Activated naive CD4-positive, alpha-beta T cell treated with anti-CD3 and anti-CD28 coated beads, Interleukin-2, amount 50 U/mL, for 72 hours (primary cell): ENCODE measurements around the gene PSMC6. TPM values are rescaled to one million over a fixed set of nuclear protein-coding genes. Genes with fewer than 3 reads are reported as not detected.
A peak's percentile ranks its signal among the peaks of the same experiment; 100 is the strongest.

Experiments
- ATAC-seq, 2 donors: fragments of 150-1000 bp; cut with Tn5 transposase; 2 replicates each; pipeline ENCODE4 v1.10.0; 2021; ENCODE audit warnings: mild to moderate bottlenecking in 2 of 2, moderate library complexity in 2 of 2
- DNase-seq, 2 donors: peaks; one replicate each; pipeline ENCODE4 v3.0.0; 2021 to 2022; ENCODE audit warnings: low spot score in 2 of 2
- H3K27ac Mint-ChIP-seq, 2 donors: one replicate each; pipeline ENCODE4 v1.8.0; 2022; ENCODE audit warnings: mild to moderate bottlenecking in 2 of 2, mixed read lengths in 2 of 2
- H3K36me3 Mint-ChIP-seq, 2 donors: one replicate each; pipeline ENCODE4 v1.8.0; 2022; ENCODE audit warnings: mixed read lengths in 2 of 2
- H3K9me3 Mint-ChIP-seq, 2 donors: one replicate each; pipeline ENCODE4 v1.8.0; 2022; ENCODE audit warnings: mixed read lengths in 2 of 2
- total RNA-seq, 2 donors: library from RNA; stranded (reverse); gene quantifications; one replicate each; pipeline ENCODE4 v1.2.3, GENCODE V29; 2022

Gene PSMC6
- 100 to 1,000 TPM; 115 to 156 TPM for total RNA-seq

DNA sequence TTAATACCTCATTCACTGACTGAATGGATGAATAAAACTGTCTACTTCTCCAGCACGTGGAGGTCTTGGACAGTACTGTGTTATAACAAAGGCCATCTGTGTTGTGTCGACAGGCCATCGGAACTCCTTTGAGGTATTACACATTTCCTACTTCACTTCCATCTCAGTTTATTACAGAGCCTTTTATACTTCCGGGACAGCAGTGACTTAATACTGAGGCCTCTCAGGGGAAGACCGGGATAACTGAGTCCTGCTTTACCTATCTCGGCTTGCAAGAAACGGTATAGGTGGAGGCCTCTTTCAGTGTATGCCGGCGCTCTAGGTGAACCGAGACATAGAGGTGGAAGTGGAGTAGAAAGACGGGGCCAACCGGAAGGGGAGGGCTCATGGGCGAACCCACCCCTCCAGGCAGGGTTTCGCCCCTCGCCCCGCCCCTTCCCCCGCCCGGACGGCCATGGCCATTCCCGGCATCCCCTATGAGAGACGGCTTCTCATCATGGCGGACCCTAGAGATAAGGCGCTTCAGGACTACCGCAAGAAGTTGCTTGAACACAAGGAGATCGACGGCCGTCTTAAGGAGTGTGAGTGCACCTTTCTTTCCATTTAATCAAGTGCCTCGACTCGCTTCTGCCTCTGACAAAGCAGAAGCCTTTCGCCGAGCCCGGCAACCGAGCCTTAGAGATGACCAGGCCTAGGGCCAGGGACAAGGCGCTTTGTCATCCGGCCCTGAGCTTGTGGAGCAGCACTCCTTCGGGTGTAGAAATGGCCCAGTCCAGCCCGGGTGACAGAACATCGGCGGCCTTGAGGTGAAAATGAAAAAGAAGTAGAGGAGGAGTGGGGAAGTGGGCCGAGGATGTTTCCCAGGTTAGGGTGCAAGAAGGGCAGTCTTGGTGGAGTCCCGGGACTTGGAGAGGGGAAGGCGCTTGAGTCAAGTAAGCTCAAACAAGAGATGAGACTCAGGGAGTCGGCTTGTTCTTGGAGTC, at the start of gene PSMC6:
Gene PSMC6 (plus strand): TSS at position 477 of the 983 bp plus-strand sequence. CDS start 20 bp downstream, at position 497.
- Mint-ChIP-seq H3K36me3 (peaks cover 15 to 54% of the 10 kb centered on the region in 2 donors), H3K27ac (peak within 1 kb of the TSS; percentile 97 to 98), H3K9me3 (no peaks in the 10 kb centered on the region)
- peak; percentile 93 to 99 for ATAC-seq
- peak; percentile 88 to 89 for DNase-seq

DNA sequence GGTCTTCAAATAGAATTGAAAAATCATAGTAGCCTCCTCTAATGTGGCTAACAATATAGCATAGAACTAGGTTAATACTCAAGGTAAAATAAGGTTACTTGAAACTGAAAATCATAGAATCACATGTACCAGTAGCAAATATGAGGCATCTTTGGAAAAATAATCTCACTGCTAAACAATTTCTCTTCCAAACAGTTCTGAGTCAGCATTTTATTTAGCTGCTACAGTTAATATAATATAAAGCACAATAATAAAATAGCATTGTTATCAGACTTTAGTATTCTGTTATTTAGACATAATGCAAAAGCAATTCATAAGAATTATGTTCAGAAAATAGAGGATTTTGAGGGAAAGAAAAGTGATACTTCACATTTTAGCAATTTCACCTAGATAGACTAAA, 46.7 kb upstream of the PSMC6 start:
- no peak for DNase-seq
- Mint-ChIP-seq H3K9me3 (no peaks in the 10 kb centered on the region), H3K27ac (no peak overlapping the region), H3K36me3 (peaks cover 7 to 14% of the 10 kb centered on the region in 2 donors)
- ATAC-seq, result no peak

DNA sequence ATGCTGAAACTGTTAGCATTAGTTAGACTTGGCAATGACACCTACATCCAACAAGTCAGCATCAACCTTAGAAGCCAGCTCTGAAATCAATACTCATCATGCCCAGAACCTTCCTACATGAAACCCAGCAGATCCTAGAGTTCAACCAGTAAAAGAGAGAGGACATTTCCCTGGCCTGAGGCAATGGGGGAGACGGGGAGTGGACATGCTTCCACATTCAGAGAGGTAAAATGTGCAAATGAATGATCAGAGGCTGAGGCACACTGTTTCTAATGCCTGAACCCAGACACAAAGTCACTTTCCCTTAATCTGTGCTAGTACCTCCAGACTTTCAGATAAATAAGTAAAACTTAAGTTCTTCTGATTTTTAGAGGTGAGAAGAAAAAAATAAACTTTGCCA, 46.2 kb upstream of the PSMC6 start:
- peaks cover 7 to 19% of the 10 kb centered on the region in 2 donors for H3K36me3 Mint-ChIP-seq
- no peaks in the 10 kb centered on the region for H3K9me3 Mint-ChIP-seq
- DNase-seq (no peak), ATAC-seq (no peak)
- H3K27ac Mint-ChIP-seq, result no peak overlapping the region

- H3K27ac Mint-ChIP-seq, result no peak overlapping the region
- ATAC-seq (peak in 1 of 2 donors; percentile 53), DNase-seq (no peak)
- H3K9me3 Mint-ChIP-seq, result no peaks in the 10 kb centered on the region
- H3K36me3 Mint-ChIP-seq, result peaks cover 7 to 20% of the 10 kb centered on the region in 2 donors
These were observed 45.7 kb upstream of the PSMC6 start for GRCh38 chr14:52661314-52661713.

GRCh38 chr14:52663850-52664249, 43.1 kb upstream of the PSMC6 start:
- DNase-seq, result no peak
- Mint-ChIP-seq H3K36me3 (peaks cover 8 to 23% of the 10 kb centered on the region in 2 donors), H3K27ac (no peak overlapping the region), H3K9me3 (no peaks in the 10 kb centered on the region)
- ATAC-seq, result no peak

- ATAC-seq (no peak), DNase-seq (no peak)
- Mint-ChIP-seq H3K9me3 (no peaks in the 10 kb centered on the region), H3K36me3 (peaks cover 4 to 17% of the 10 kb centered on the region in 2 donors), H3K27ac (peak overlapping the region in 1 of 2 donors; percentile 14)
These were observed 28.4 kb upstream of the PSMC6 start for GRCh38 chr14:52678591-52678990.

DNA sequence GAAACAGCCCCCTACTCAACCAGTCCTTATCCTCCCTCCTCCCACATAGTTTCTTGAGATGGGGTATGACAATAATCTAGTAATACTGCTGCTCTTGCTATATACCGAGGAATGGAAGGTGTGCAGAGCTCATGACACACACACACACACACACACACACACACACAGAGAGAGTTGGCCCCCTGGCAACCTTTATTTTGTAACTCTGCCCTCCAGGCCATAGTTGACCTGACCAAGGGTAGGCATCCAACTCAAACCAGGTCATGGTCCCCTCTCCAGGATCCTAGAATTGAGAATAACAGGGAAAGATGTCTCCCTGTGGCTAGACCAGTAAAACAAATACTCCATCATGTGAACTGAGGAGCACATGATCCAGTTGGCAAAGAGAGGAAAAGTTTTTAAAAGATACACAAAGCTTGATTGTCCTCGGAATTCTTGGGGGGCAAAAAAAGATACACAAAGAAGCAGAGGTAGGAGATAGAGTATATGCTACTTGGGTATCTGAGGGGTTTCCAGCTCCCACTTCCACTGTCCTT, 22.9 kb upstream of the PSMC6 start:
- Mint-ChIP-seq H3K36me3 (no peaks in the 10 kb centered on the region), H3K27ac (peak overlapping the region in 1 of 2 donors; percentile 66), H3K9me3 (no peaks in the 10 kb centered on the region)
- DNase-seq (no peak), ATAC-seq (no peak)

GRCh38 chr14:52686176-52686575, 20.8 kb upstream of the PSMC6 start:
- ATAC-seq, result no peak
- Mint-ChIP-seq H3K9me3 (no peaks in the 10 kb centered on the region), H3K27ac (peak overlapping the region in 1 of 2 donors; percentile 12), H3K36me3 (no peaks in the 10 kb centered on the region)
- DNase-seq, result no peak

- ATAC-seq, result no peak
- no peak overlapping the region for H3K27ac Mint-ChIP-seq
- no peaks in the 10 kb centered on the region for H3K9me3 Mint-ChIP-seq
- no peak for DNase-seq
- peaks cover 9 to 38% of the 10 kb centered on the region in 2 donors for H3K36me3 Mint-ChIP-seq
These were observed 15.8 kb upstream of the PSMC6 start for GRCh38 chr14:52690983-52691760.

DNA sequence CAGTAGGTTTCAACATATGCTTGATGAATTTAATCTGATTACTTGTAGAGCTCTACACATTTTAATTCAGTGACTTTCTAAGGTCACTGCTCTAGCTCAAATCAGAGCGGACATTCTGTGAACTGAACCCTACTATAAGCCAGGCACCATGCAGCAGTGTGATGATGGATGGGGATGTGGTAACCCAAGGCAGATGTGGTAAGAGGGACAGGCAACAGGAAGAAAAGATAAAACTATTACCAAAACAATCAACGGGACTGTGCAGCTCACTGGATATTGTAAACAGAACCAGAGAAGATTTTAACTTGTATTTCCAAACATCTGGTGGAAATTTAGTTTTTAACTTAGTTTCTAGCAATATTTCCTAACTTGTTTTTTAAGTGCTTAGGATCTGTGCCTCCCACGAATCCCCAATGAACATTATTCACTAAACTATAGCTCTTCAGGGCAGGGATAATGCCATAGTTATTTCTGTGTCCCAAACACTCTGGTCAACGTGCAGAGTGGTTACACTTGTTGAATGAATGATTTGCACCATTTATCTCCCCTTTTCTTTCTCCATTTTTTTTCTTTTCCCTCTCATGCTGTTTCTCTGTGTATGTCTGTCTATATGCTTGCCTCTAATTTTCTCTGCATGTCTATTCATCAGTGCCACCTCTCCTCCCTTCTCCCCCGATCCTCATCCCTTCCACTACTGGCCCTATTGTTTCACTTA, 14.6 kb upstream of the PSMC6 start:
- H3K36me3 Mint-ChIP-seq, result peaks cover 9 to 38% of the 10 kb centered on the region in 2 donors
- ATAC-seq (no peak), DNase-seq (no peak)
- H3K27ac Mint-ChIP-seq, result peak overlapping the region in 1 of 2 donors; percentile 9
- no peaks in the 10 kb centered on the region for H3K9me3 Mint-ChIP-seq

DNA sequence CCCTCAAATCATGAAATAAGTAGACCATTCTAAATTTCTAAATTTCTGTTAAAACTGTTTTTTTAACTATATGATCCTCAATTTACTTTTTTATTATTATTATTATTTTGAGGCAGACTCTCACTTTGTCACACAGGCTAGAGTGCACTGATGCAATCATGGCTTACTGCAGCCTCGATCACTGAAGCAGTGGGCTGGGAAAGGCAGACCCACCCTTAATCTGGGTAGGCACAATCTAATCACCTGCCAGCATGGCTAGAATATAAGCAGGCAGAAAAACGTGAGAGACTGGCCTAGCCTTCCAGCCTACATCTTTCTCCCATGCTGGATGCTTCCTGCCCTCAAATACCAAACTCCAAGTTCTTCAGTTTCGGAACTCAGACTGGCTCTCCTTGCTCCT, 14.0 kb upstream of the PSMC6 start:
- Mint-ChIP-seq H3K36me3 (peaks cover 9 to 38% of the 10 kb centered on the region in 2 donors), H3K27ac (peak overlapping the region; percentile 9 to 72), H3K9me3 (no peaks in the 10 kb centered on the region)
- no peak for DNase-seq
- ATAC-seq, result no peak

DNA sequence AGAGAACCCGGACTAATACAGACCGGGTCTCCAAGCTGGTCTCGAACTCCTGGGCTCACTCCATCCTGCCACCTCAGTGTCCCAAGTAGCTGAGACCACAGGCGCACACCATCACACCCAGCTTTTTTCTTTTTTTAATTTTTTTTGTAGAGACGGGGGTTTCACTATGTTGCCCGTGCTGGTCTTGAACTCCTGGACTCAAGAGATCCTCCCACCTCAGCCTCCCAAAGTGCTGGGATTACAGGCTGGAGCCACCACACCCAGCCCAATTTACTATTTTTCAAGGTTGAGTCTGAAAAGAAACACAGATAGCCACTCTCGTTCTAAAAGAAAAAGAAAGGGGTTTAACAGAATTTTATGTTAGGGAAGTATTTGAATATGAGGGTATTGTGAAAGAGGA, 13.5 kb upstream of the PSMC6 start:
- peaks cover 9 to 38% of the 10 kb centered on the region in 2 donors for H3K36me3 Mint-ChIP-seq
- DNase-seq (no peak), ATAC-seq (no peak)
- peak overlapping the region; percentile 72 to 90 for H3K27ac Mint-ChIP-seq
- H3K9me3 Mint-ChIP-seq, result no peaks in the 10 kb centered on the region

DNA sequence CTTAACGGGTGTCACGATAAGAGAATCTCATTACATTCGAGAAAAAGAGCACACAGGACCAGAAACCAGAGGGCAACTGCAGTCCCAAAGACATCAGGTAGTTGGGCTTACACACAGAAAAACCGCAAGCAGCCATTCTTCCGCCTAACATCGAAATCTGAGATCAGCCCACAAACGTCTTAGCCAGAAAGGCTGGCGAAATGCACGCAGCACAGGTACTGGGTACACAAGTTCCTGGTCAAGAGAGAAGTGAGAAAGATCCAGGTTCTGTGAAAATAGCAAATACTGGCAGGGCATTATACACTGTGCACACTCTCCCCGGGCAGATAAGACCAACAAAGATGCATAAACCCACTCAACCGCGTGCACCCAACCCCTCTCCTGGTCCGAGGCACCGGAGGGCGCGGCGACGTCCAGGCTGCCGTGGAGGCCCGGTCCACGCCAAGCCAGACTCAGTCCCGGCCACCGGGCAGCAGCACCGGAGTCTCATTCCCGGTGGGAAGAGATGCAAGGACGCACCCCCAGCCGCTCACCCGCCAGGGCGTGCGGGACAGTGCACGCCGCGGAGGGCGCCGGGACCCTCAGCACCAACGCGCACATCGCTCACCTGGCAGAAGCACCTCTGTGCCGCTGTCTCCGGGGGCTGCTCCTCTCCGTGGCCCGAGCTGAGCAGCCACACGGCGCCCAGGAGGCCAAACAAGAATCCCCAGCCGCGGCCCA, 12.1 kb upstream of the PSMC6 start:
- Mint-ChIP-seq H3K9me3 (no peaks in the 10 kb centered on the region), H3K27ac (peak overlapping the region; percentile 90 to 98), H3K36me3 (peaks cover 9 to 38% of the 10 kb centered on the region in 2 donors)
- ATAC-seq (peak; percentile 56 to 67), DNase-seq (peak; percentile 49 to 72)

GRCh38 chr14:52695481-52696091, 11.4 kb upstream of the PSMC6 start, which contains the start of gene ERO1A:
Gene ERO1A, minus strand, starts transcription at chr14:52695558. Its CDS starts 77 bp downstream, at chr14:52695481.
- DNase-seq (peak; percentile 74 to 78), ATAC-seq (peak; percentile 86)
- Mint-ChIP-seq H3K36me3 (peaks cover 9 to 38% of the 10 kb centered on the region in 2 donors), H3K27ac (peak within 1 kb of the TSS; percentile 90 to 98), H3K9me3 (no peaks in the 10 kb centered on the region)

DNA sequence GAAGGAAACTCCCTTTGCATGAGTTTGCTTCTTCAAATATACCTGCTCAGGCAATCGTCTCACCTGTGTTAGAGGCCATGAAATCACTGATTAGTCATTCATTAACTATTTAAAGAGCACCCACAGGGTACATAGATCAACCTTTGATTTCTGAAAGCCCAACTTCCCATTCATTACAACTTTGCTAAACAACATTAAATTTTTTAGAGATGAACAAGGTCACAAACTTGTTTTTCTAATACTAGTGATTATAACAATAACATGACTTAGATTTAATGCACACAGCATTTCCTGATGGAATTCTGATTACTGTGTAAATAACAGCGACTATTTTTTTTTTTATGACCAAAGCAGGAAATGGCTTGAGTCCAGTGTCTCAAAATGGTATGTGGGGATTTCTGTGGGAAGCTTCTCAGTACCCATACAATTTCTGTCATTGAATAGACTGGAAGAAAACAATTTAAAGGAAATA, 6.3 kb upstream of the PSMC6 start:
- Mint-ChIP-seq H3K27ac (no peak overlapping the region), H3K36me3 (no peaks in the 10 kb centered on the region), H3K9me3 (no peaks in the 10 kb centered on the region)
- ATAC-seq (no peak), DNase-seq (no peak)
